ENCODE results near the gene RASGRP2.

Gene RASGRP2

DNA sequence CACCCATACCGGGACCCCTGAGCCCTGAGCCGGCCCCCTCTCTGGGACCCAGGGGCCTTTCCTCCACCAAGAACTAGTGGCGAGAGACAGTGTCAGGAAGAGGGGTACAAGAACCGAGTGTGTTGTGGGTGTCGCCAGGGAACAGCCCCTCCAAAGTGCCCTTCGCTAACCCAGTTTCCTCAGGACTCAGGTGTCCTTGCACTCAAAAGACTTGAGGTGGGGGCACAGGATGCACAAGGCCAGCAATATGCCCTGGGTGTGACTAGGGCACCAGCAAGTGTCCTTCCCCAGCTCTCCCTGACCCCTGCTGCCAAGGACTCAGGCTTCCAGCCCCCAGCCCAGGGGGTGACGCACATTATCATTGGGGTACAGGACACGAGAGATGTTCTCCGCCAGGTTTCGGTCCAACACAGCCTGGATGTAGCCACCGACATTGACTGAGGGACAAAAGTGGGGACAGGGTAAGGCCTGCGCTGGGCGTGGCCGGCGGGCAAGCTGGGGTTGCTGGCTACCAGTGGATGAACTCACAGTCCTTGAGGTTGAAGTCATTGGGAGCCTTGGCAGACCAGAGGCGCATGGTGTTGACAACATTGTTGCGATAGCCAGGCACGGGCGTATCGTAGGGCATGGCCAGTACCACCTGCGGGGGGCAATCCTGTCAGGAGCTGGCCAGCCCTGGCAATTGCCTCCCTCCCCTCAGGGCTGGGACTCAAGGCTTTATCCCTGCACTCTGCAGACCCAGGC is 11.1 kb upstream of the RASGRP2 start:
- DNase-seq (ENCODE audit: low spot score): no peak
- H2BK5ac ChIP-seq (ENCODE audit: low read length): peak overlapping the region; percentile 55
- H3K27me3 ChIP-seq (ENCODE audit: control insufficient read depth in 3 of 3, insufficient read depth in 3 of 3, low read depth in 1 of 3, low read length in 3 of 3): no peaks in the 10 kb centered on the region
- peak overlapping the region; percentile 61 for H3K4ac ChIP-seq (ENCODE audit: low read length)
- peak overlapping the region; percentile 33 for H2AK5ac ChIP-seq (ENCODE audit: low read depth, low read length)
- H3K4me1 ChIP-seq (ENCODE audit: control insufficient read depth in 2 of 2, insufficient read depth in 1 of 2, low read depth in 1 of 2, low read length in 2 of 2): peaks cover 11 to 30% of the 10 kb centered on the region in 2 donors
- H2BK120ac ChIP-seq (ENCODE audit: low read depth, low read length): no peak overlapping the region
- no peak overlapping the region for H4K8ac ChIP-seq (ENCODE audit: low read depth, low read length)
- H3K9ac ChIP-seq (ENCODE audit: low read depth, low read length, poor library complexity): no peak overlapping the region
- no CpG with 5 or more reads among the region's 21 CpGs for WGBS, 2 donors (ENCODE audit: extremely low coverage in 2 of 2, insufficient read length in 2 of 2, insufficient replicate concordance in 1 of 2)
- H3K9me3 ChIP-seq (replicated peaks in 1 of 2; ENCODE audit: control insufficient read depth in 2 of 2, insufficient read depth in 1 of 2, low read depth in 1 of 2, low read length in 2 of 2): no peaks in the 10 kb centered on the region
- H3K4me3 ChIP-seq (ENCODE audit: low read length in 2 of 2): no peak overlapping the region
- no peak overlapping the region for H3K4me2 ChIP-seq (ENCODE audit: insufficient read depth, low read length, poor library complexity, severe bottlenecking)
- H2BK15ac ChIP-seq (ENCODE audit: low read length): no peak overlapping the region
- H3K18ac ChIP-seq (ENCODE audit: low read length): peak overlapping the region; percentile 40
- H3K79me1 ChIP-seq (ENCODE audit: low read depth, low read length): peaks cover 4% of the 10 kb centered on the region
- H2AFZ ChIP-seq (ENCODE audit: low read length): no peak overlapping the region
- no peak overlapping the region for H2BK12ac ChIP-seq (ENCODE audit: low read length)
- H3K27ac ChIP-seq (replicated peaks; ENCODE audit: low read length): no peak overlapping the region
- H3K23ac ChIP-seq (ENCODE audit: low read depth, low read length, poor library complexity): peak overlapping the region; percentile 8
- no peaks in the 10 kb centered on the region for H3K36me3 ChIP-seq (replicated peaks in 1 of 2; ENCODE audit: control insufficient read depth in 2 of 2, insufficient read depth in 2 of 2, low read length in 2 of 2)
- H3K14ac ChIP-seq (ENCODE audit: low read length): no peak overlapping the region
- H4K91ac ChIP-seq (ENCODE audit: low read depth, low read length, poor library complexity): no peak overlapping the region

DNA sequence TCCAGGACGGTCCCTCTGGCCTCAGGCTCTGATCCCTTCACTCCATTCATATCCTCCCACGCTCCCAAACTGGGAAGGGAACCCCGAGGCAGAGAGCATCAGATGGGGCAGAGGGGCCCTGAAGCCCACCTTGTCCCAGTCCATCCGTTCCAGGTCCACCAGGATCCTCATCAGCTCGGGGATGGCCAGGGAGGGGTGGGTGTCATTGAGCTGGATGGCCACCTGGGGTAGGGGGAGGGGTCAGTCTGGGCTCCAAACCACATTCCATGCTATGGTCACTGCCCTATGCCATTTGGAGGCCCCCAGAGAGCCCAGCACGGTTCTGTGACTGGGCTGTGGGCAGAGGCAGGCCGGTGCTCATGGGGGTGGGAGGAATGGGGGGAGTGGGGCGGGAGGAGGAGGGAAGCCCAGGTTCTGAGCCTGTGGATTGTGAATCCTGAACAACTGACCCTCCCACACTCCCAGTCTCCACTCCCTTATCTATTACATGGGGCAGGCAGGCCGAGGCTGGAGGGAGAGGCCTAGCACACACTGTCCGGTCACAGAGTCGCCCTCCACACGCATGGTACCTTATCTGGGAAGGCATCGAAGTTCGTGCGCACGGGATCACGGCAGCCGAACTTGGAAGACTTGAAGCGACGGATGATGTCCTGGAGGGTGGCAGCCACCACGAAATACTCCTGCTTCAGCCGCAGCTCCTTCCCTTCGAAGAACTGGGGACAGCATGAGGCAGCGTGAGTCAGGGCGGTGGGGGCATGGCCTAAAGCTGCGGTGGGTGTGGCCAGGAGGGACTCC is 10.4 kb upstream of the RASGRP2 start:
- no CpG with 5 or more reads among the region's 26 CpGs for WGBS, 2 donors (ENCODE audit: extremely low coverage in 2 of 2, insufficient read length in 2 of 2, insufficient replicate concordance in 1 of 2)

DNA sequence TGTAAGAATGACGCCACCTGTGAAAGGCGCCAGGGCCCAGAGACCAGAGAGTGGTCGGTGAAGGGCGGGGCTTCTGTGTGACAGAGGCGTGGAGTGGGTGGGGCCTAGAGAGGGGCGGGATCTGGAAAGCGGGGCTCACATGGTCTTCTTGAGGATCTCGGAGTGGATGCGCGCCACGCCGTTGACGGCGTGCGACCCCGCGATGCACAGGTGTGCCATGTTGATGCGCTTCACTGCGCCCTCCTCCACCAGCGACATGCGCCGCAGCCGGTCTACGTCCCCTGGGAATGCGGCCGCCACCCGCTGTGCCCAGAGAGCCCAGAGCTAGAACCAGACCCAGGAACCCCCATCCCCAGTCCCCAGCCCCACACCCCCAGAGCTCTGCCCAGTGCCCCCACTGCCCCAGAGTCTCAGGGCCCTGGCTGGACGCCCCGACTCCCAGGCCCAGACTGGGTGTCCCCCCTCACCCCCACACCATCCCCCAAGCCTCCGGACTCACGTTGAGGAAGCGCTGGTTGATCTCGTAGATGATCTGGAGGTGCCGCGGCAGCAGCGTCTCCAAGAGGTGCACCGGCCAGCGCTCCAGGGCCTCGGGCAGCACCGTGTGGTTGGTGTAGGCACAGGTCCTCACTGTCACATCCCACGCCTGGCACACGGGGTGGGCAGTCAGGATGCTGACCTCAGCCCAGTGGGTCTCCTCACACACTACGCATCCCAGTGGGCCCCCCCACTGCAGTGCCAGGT is 9.6 kb upstream of the RASGRP2 start:
- DNase-seq (ENCODE audit: low spot score): no peak
- no peak overlapping the region for H2AFZ ChIP-seq (ENCODE audit: low read length)
- peaks cover 2 to 16% of the 10 kb centered on the region in 2 donors for H3K4me1 ChIP-seq (ENCODE audit: control insufficient read depth in 2 of 2, insufficient read depth in 1 of 2, low read depth in 1 of 2, low read length in 2 of 2)
- H3K23ac ChIP-seq (ENCODE audit: low read depth, low read length, poor library complexity): peak overlapping the region; percentile 65
- H4K91ac ChIP-seq (ENCODE audit: low read depth, low read length, poor library complexity): no peak overlapping the region
- H3K18ac ChIP-seq (ENCODE audit: low read length): no peak overlapping the region
- H3K79me1 ChIP-seq (ENCODE audit: low read depth, low read length): peaks cover 4% of the 10 kb centered on the region
- H2BK5ac ChIP-seq (ENCODE audit: low read length): no peak overlapping the region
- H4K8ac ChIP-seq (ENCODE audit: low read depth, low read length): no peak overlapping the region
- peak overlapping the region; percentile 90 for H2BK12ac ChIP-seq (ENCODE audit: low read length)
- no peaks in the 10 kb centered on the region for H3K27me3 ChIP-seq (ENCODE audit: control insufficient read depth in 3 of 3, insufficient read depth in 3 of 3, low read depth in 1 of 3, low read length in 3 of 3)
- no CpG with 5 or more reads among the region's 43 CpGs for WGBS, 2 donors (ENCODE audit: extremely low coverage in 2 of 2, insufficient read length in 2 of 2, insufficient replicate concordance in 1 of 2)
- H3K14ac ChIP-seq (ENCODE audit: low read length): peak overlapping the region; percentile 21
- no peak overlapping the region for H3K4me3 ChIP-seq (ENCODE audit: low read length in 2 of 2)
- H3K36me3 ChIP-seq (replicated peaks in 1 of 2; ENCODE audit: control insufficient read depth in 2 of 2, insufficient read depth in 2 of 2, low read length in 2 of 2): no peaks in the 10 kb centered on the region
- H3K27ac ChIP-seq (replicated peaks; ENCODE audit: low read length): no peak overlapping the region
- H2AK5ac ChIP-seq (ENCODE audit: low read depth, low read length): peak overlapping the region; percentile 90
- H2BK120ac ChIP-seq (ENCODE audit: low read depth, low read length): peak overlapping the region; percentile 87
- no peaks in the 10 kb centered on the region for H3K9me3 ChIP-seq (replicated peaks in 1 of 2; ENCODE audit: control insufficient read depth in 2 of 2, insufficient read depth in 1 of 2, low read depth in 1 of 2, low read length in 2 of 2)
- H2BK15ac ChIP-seq (ENCODE audit: low read length): peak overlapping the region; percentile 85
- H3K4ac ChIP-seq (ENCODE audit: low read length): no peak overlapping the region
- no peak overlapping the region for H3K4me2 ChIP-seq (ENCODE audit: insufficient read depth, low read length, poor library complexity, severe bottlenecking)
- no peak overlapping the region for H3K9ac ChIP-seq (ENCODE audit: low read depth, low read length, poor library complexity)

More for the DNA sequence above, 10.4 kb upstream of the RASGRP2 start:
- no peak for DNase-seq (ENCODE audit: low spot score)
- H3K14ac ChIP-seq (ENCODE audit: low read length): peak overlapping the region; percentile 21
- H3K9me3 ChIP-seq (replicated peaks in 1 of 2; ENCODE audit: control insufficient read depth in 2 of 2, insufficient read depth in 1 of 2, low read depth in 1 of 2, low read length in 2 of 2): no peaks in the 10 kb centered on the region
- peak overlapping the region; percentile 65 for H3K23ac ChIP-seq (ENCODE audit: low read depth, low read length, poor library complexity)
- no peak overlapping the region for H3K4me2 ChIP-seq (ENCODE audit: insufficient read depth, low read length, poor library complexity, severe bottlenecking)
- no peak overlapping the region for H2BK5ac ChIP-seq (ENCODE audit: low read length)
- no peak overlapping the region for H2AFZ ChIP-seq (ENCODE audit: low read length)
- no peak overlapping the region for H3K4ac ChIP-seq (ENCODE audit: low read length)
- H2BK120ac ChIP-seq (ENCODE audit: low read depth, low read length): peak overlapping the region; percentile 87
- H2BK15ac ChIP-seq (ENCODE audit: low read length): peak overlapping the region; percentile 85
- H3K9ac ChIP-seq (ENCODE audit: low read depth, low read length, poor library complexity): peak overlapping the region; percentile 13
- H2AK5ac ChIP-seq (ENCODE audit: low read depth, low read length): peak overlapping the region; percentile 90
- no peak overlapping the region for H3K4me3 ChIP-seq (ENCODE audit: low read length in 2 of 2)
- peak overlapping the region; percentile 90 for H2BK12ac ChIP-seq (ENCODE audit: low read length)
- H3K27me3 ChIP-seq (ENCODE audit: control insufficient read depth in 3 of 3, insufficient read depth in 3 of 3, low read depth in 1 of 3, low read length in 3 of 3): no peaks in the 10 kb centered on the region
- H4K8ac ChIP-seq (ENCODE audit: low read depth, low read length): peak overlapping the region; percentile 45
- peak overlapping the region; percentile 67 for H3K18ac ChIP-seq (ENCODE audit: low read length)
- peaks cover 4% of the 10 kb centered on the region for H3K79me1 ChIP-seq (ENCODE audit: low read depth, low read length)
- no peak overlapping the region for H3K27ac ChIP-seq (replicated peaks; ENCODE audit: low read length)
- H4K91ac ChIP-seq (ENCODE audit: low read depth, low read length, poor library complexity): no peak overlapping the region
- no peaks in the 10 kb centered on the region for H3K36me3 ChIP-seq (replicated peaks in 1 of 2; ENCODE audit: control insufficient read depth in 2 of 2, insufficient read depth in 2 of 2, low read length in 2 of 2)
- H3K4me1 ChIP-seq (ENCODE audit: control insufficient read depth in 2 of 2, insufficient read depth in 1 of 2, low read depth in 1 of 2, low read length in 2 of 2): peaks cover 5 to 22% of the 10 kb centered on the region in 2 donors
